ENCODE results near the gene PITPNC1. TPM values are rescaled to one million over a fixed set of nuclear protein-coding genes. Genes with fewer than 3 reads are reported as not detected.
A peak's percentile ranks its signal among the peaks of the same experiment; 100 is the strongest.

The PITPNC1 gene
- total and polyA plus RNA-seq, 2 of the 13 experiments (the other 11 are each of a cell fraction or from before 2014, with no cell fraction given) = 4.1 to 5.7 TPM

DNA sequence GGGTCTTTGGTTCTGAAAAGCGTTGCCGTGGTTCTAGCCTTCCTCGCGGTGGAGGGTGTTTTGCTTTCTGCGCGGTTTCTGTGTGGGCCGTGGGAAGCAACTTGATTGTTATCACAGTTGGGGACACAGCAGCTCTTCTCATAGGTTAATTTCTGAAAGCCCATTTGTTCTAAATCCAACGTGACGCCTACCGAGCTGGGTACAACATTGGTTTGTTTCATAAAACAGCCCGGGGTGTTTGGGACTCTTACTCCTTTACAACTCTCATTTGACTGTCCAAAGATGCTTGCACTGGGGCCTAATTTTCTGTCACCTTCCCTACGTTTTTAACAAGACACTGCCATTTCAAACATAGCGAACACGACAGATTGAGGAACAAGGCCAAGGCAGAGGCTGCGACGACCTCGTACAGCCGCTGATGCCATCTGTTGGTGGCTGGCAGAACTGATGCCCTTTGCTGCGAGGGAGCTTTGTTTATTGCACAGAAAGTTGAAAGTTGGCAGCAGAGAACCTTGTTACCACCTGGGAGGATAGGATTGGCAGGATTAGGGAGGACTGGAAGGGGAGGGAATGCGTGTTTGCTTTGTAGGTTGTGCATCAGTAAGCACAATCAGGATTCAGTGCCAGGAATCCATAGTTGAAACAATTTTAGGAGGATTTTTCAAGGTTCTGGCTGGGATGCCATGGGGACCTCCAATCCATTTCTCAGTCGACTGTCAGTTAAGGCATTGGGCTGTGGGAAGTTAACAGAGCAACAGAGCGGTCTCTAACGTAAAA lies 98.3 kb downstream of the PITPNC1 start (continued):
- TF ChIP-seq HNRNPLL (IDR thresholded peaks at IDR 0.05; ENCODE audit: low read depth, low read length, poor library complexity, severe bottlenecking) = no peak
- TF ChIP-seq XBP1 (CRISPR knock-in tag; IDR thresholded peaks at IDR 0.05) = no peak
- TF ChIP-seq ADNP (CRISPR knock-in tag; IDR thresholded peaks at IDR 0.05) = no peak
- TF ChIP-seq, protein P1, sequence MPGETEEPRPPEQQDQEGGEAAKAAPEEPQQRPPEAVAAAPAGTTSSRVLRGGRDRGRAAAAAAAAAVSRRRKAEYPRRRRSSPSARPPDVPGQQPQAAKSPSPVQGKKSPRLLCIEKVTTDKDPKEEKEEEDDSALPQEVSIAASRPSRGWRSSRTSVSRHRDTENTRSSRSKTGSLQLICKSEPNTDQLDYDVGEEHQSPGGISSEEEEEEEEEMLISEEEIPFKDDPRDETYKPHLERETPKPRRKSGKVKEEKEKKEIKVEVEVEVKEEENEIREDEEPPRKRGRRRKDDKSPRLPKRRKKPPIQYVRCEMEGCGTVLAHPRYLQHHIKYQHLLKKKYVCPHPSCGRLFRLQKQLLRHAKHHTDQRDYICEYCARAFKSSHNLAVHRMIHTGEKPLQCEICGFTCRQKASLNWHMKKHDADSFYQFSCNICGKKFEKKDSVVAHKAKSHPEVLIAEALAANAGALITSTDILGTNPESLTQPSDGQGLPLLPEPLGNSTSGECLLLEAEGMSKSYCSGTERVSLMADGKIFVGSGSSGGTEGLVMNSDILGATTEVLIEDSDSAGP (CRISPR knock-in tag; IDR thresholded peaks at IDR 0.05; ENCODE audit: borderline replicate concordance) = no peak
- TF ChIP-seq PHB2 (IDR thresholded peaks at IDR 0.05; ENCODE audit: partially characterized antibody) = no peak
- TF ChIP-seq ZMYM3 (CRISPR knock-in tag; IDR thresholded peaks at IDR 0.05) = peak; percentile 50; the same call in 1 of the 2 replicates
- no peak for TF ChIP-seq ZNF225 (CRISPR knock-in tag; IDR thresholded peaks at IDR 0.05)
- TF ChIP-seq HNRNPH1 (optimal IDR thresholded peaks at IDR 0.05; ENCODE audit: low read depth, low read length) = no peak
- TF ChIP-seq MED1 (CRISPR knock-in tag; IDR thresholded peaks at IDR 0.05) = no peak
- no peak for TF ChIP-seq ETV6 (CRISPR knock-in tag; conservative IDR thresholded peaks at IDR 0.05)
- no peak for TF ChIP-seq NFKB2 (CRISPR knock-in tag; IDR thresholded peaks at IDR 0.05; ENCODE audit: borderline replicate concordance)
- TF ChIP-seq, protein P2, sequence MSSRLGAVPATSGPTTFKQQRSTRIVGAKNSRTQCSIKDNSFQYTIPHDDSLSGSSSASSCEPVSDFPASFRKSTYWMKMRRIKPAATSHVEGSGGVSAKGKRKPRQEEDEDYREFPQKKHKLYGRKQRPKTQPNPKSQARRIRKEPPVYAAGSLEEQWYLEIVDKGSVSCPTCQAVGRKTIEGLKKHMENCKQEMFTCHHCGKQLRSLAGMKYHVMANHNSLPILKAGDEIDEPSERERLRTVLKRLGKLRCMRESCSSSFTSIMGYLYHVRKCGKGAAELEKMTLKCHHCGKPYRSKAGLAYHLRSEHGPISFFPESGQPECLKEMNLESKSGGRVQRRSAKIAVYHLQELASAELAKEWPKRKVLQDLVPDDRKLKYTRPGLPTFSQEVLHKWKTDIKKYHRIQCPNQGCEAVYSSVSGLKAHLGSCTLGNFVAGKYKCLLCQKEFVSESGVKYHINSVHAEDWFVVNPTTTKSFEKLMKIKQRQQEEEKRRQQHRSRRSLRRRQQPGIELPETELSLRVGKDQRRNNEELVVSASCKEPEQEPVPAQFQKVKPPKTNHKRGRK (CRISPR knock-in tag; IDR thresholded peaks at IDR 0.05) = no peak
- TF ChIP-seq, protein P3, sequence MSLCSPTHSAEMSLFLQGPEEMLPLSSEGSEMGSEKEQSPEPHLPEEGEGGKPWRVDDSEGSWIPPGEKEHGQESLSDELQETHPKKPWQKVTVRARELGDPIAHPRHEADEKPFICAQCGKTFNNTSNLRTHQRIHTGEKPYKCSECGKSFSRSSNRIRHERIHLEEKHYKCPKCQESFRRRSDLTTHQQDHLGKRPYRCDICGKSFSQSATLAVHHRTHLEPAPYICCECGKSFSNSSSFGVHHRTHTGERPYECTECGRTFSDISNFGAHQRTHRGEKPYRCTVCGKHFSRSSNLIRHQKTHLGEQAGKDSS (CRISPR knock-in tag; IDR thresholded peaks at IDR 0.05; ENCODE audit: borderline replicate concordance, low read depth) = no peak
- TF ChIP-seq ZBTB7B (CRISPR knock-in tag; IDR thresholded peaks at IDR 0.05) = no peak
- no peak for TF ChIP-seq HHEX (CRISPR knock-in tag; IDR thresholded peaks at IDR 0.05)
- TF ChIP-seq, protein P4, sequence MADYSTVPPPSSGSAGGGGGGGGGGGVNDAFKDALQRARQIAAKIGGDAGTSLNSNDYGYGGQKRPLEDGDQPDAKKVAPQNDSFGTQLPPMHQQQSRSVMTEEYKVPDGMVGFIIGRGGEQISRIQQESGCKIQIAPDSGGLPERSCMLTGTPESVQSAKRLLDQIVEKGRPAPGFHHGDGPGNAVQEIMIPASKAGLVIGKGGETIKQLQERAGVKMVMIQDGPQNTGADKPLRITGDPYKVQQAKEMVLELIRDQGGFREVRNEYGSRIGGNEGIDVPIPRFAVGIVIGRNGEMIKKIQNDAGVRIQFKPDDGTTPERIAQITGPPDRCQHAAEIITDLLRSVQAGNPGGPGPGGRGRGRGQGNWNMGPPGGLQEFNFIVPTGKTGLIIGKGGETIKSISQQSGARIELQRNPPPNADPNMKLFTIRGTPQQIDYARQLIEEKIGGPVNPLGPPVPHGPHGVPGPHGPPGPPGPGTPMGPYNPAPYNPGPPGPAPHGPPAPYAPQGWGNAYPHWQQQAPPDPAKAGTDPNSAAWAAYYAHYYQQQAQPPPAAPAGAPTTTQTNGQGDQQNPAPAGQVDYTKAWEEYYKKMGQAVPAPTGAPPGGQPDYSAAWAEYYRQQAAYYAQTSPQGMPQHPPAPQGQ (CRISPR knock-in tag; IDR thresholded peaks at IDR 0.05; ENCODE audit: borderline replicate concordance) = no peak
- TF ChIP-seq, protein P5, sequence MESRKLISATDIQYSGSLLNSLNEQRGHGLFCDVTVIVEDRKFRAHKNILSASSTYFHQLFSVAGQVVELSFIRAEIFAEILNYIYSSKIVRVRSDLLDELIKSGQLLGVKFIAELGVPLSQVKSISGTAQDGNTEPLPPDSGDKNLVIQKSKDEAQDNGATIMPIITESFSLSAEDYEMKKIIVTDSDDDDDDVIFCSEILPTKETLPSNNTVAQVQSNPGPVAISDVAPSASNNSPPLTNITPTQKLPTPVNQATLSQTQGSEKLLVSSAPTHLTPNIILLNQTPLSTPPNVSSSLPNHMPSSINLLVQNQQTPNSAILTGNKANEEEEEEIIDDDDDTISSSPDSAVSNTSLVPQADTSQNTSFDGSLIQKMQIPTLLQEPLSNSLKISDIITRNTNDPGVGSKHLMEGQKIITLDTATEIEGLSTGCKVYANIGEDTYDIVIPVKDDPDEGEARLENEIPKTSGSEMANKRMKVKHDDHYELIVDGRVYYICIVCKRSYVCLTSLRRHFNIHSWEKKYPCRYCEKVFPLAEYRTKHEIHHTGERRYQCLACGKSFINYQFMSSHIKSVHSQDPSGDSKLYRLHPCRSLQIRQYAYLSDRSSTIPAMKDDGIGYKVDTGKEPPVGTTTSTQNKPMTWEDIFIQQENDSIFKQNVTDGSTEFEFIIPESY (CRISPR knock-in tag; IDR thresholded peaks at IDR 0.05) = peak; percentile 62
- TF ChIP-seq, protein P6, sequence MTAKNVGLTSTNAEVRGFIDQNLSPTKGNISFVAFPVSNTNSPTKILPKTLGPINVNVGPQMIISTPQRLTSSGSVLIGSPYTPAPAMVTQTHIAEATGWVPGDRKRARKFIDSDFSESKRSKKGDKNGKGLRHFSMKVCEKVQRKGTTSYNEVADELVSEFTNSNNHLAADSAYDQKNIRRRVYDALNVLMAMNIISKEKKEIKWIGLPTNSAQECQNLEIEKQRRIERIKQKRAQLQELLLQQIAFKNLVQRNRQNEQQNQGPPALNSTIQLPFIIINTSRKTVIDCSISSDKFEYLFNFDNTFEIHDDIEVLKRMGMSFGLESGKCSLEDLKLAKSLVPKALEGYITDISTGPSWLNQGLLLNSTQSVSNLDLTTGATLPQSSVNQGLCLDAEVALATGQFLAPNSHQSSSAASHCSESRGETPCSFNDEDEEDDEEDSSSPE (CRISPR knock-in tag; IDR thresholded peaks at IDR 0.05) = no peak
- TF ChIP-seq, protein P7, sequence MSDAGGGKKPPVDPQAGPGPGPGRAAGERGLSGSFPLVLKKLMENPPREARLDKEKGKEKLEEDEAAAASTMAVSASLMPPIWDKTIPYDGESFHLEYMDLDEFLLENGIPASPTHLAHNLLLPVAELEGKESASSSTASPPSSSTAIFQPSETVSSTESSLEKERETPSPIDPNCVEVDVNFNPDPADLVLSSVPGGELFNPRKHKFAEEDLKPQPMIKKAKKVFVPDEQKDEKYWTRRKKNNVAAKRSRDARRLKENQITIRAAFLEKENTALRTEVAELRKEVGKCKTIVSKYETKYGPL (CRISPR knock-in tag; IDR thresholded peaks at IDR 0.05) = no peak
